HG02588 (cell line): ENCODE measurements around the gene IL1RAPL1.

Experiments
- ATAC-seq: cut with Tn5 transposase; IDR thresholded peaks from one replicate; pipeline ENCODE4 v1.9.1; 2021; ENCODE audit warnings: mild to moderate bottlenecking, moderate library complexity; ENCODE audit not compliant: unreplicated experiment

The IL1RAPL1 gene

GRCh38 chrX:29852767-29853166 lies 1265.5 kb downstream of the IL1RAPL1 start:
- ATAC-seq = no peak

DNA sequence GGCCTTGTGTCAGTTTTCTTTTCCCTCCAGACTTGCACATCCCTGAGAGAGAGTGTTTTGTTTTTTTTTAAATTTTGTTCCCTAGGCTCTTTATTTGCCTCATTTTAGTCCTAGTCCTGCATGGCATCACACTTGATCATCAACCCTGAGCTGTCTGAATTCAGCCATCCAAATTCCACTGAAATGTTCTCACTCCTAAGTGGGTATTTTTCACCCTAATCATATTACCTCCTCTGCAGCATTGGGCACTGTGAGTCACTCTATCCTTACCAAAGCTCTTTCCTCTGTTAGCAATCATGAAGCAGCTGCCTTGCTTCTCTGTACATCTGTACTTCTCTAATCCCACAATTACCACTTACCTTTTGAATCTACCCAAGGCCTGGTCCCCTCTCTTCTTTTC lies 1271.5 kb downstream of the IL1RAPL1 start:
- no peak for ATAC-seq

DNA sequence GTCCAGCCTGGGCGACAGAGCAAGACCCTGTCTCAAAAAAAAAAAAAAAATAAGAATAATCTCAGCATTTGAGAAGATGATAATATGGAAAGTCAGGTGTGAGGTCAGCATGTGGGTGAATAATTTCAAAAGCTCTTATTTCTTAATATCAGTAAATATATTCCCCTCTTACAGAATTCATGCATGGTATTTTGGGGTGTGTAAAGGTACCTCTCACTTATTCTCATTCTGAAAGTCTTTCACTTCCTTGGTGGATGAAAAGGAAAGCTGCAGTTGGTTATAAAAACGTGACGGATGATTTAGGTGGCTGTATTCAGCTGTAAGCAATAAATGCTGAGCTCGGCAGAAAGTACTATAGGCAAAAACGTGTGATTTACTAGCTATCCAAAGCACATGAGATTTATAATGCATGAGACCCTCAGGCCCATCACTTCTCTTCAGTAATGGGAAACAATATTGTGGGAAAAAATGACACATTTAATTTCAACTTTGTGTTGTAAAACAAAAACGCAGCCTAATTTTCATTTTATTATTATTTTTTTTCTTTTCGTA lies 1275.0 kb downstream of the IL1RAPL1 start:
- no peak for ATAC-seq

GRCh38 chrX:29867971-29868370 lies 1280.7 kb downstream of the IL1RAPL1 start:
- no peak for ATAC-seq

- no peak for ATAC-seq
These were observed 1282.6 kb downstream of the IL1RAPL1 start for GRCh38 chrX:29869837-29870236.

DNA sequence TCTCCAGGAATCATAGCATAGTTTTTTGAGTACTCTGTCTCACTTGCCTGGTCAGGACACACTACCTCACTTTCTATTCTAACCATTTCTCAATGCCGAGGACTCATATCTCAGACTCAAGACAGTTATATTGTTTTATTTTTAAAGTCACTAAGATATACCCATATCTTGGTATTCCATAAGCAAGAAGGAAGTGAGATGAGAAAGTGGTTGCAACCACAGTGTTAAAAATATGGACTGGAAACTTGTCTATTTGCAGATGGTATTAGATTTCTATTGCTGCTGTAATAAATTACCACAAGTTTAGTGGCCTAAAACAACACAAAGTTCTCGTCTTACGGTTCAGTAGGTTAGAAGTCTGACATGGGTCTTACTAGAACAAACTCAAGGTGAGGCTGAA lies 1283.4 kb downstream of the IL1RAPL1 start:
- ATAC-seq = no peak

- ATAC-seq = no peak
These were observed 1285.6 kb downstream of the IL1RAPL1 start for GRCh38 chrX:29872831-29873230.

- ATAC-seq = no peak
These were observed 1289.5 kb downstream of the IL1RAPL1 start for GRCh38 chrX:29876733-29877132.

DNA sequence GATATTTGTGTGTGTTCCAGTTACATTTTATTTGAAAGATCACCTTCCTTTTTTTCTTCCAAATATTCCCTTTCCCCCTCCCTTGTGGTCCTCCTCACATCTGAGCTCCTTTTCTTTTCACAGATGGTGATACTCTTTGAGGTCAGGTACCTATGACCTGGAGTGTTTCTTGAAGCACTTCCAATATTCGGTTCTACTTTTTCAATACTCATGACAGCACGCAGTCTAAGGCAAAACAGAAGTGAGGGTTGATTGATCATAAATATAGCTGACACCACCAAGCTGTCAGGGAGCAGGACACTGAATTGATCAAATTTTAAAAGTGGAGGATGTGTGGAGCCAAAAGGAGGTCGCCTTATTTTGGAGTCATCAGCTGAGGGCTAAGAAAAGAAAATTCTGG lies 1293.7 kb downstream of the IL1RAPL1 start:
- ATAC-seq = no peak

DNA sequence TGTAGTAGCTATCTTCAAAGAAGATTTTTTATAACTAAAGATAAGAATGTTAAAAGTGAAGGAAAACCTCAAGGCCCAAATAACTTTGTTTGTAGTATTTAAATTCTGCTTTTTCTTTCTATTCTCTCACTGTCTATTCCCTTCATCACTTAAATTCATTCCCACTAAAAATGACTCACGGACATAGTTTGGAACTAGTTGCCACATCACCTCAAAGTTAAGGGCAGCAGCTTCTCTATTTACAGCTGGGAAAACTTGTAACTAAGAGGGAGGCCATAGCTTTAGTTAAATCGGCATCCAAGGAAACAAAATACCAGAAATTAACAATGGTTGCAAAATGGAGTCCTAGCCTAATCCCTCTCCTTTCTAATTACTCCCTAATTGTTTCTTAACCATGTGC lies 1302.8 kb downstream of the IL1RAPL1 start:
- ATAC-seq = no peak

- no peak for ATAC-seq
These were observed 1303.5 kb downstream of the IL1RAPL1 start for GRCh38 chrX:29890646-29891200.

- ATAC-seq = no peak
These were observed 1314.8 kb downstream of the IL1RAPL1 start for GRCh38 chrX:29902004-29902403.

GRCh38 chrX:29903360-29903759 lies 1316.1 kb downstream of the IL1RAPL1 start:
- no peak for ATAC-seq

- ATAC-seq = no peak
These were observed 1324.4 kb downstream of the IL1RAPL1 start for GRCh38 chrX:29911673-29912072.

GRCh38 chrX:29913647-29914046 lies 1326.4 kb downstream of the IL1RAPL1 start:
- ATAC-seq = no peak

- ATAC-seq = no peak
These were observed 1335.4 kb downstream of the IL1RAPL1 start for GRCh38 chrX:29922607-29923006.

DNA sequence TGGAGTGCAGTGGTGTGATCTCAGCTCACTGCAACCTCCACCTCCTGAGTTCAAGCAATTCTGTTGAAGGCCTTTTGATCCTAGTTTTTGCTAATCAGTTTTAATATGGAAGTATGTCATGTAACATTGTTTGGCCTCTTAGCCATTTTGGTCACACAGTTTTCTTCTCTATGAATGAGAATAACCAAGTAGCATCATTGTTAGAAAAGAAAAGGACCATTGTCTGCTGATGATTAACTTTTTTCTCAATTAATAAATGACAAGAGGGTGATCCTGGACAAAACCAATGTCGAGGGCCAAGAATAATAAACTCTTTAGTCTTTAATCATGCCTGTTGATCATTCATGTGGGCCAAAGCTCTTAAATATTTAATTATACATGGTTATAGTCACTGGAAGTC lies 1338.8 kb downstream of the IL1RAPL1 start:
- no peak for ATAC-seq

GRCh38 chrX:29926659-29927058 lies 1339.4 kb downstream of the IL1RAPL1 start:
- no peak for ATAC-seq

GRCh38 chrX:29935455-29935854 lies 1348.2 kb downstream of the IL1RAPL1 start:
- no peak for ATAC-seq

DNA sequence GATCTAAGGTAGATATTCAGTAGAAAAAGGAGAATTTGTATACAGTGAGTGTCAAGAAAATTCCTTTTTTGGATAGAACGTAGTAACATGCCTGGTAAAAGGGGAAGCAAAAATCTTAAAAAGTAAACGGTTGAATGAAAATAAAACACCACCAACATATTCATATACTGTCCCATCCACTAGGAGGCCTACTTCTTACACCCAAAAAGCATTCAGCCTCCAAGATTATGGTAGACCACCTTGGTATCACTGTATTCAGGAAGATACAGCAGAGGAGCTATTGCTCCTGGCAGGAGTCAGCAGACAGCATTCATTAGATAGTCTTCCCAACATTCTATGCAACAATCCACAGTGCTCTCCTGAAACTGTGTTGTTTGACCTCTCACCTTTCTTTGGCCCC lies 1353.5 kb downstream of the IL1RAPL1 start:
- no peak for ATAC-seq

GRCh38 chrX:29941287-29941686 lies 1354.0 kb downstream of the IL1RAPL1 start:
- ATAC-seq = no peak

- ATAC-seq = no peak
These were observed 1360.0 kb downstream of the IL1RAPL1 start for GRCh38 chrX:29947225-29947624.

DNA sequence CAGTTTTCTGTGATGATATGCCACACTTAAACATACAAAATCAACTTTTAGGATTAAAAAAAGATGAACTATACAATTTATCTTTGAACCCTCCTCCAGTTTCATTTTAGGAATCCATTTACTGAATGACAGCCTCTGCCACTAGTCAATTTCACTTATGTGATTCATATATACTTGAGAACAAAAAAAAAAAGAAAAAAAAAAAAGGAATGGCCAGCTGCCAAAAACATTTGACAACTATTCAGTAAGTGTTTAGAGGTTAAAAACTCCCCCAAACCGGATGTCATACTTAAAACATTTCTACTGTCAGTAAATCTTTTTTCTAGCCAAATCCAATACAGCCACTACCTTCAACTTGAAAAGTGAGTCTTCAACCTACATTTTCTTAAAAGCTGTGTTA lies 1361.4 kb downstream of the IL1RAPL1 start:
- ATAC-seq = no peak
